ENCODE data around the gene STARD8.

STARD8 gene

GRCh38 chrX:68750316-68750715, 102.8 kb downstream of the STARD8 start:
- DNase-seq (ENCODE audit: low spot score): no peak

GRCh38 chrX:68751372-68751771, 103.9 kb downstream of the STARD8 start:
- no peak for DNase-seq (ENCODE audit: low spot score)

DNA sequence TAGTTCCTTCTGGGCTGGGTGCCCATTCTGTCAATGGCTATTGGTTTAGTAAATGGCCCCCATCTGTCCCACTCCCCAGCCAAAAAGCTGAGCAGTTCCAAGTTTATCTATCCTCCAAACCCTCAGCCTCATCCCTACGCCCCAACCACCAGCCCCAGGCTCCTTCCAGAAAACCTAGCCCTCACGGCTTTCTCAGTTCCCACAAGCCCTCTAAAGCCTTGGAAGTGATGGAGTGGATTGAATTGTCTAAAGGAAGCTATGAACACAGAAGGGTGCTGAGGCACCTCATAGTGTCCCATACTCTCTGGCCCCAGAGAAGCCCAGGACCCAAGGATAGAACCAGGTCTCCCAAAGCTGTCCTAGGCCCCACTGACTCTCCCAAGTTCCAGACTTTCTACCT, 105.8 kb downstream of the STARD8 start:
- DNase-seq (ENCODE audit: low spot score): no peak

- no peak for DNase-seq (ENCODE audit: low spot score)
Measured at GRCh38 chrX:68754406-68754805, 106.9 kb downstream of the STARD8 start.

DNA sequence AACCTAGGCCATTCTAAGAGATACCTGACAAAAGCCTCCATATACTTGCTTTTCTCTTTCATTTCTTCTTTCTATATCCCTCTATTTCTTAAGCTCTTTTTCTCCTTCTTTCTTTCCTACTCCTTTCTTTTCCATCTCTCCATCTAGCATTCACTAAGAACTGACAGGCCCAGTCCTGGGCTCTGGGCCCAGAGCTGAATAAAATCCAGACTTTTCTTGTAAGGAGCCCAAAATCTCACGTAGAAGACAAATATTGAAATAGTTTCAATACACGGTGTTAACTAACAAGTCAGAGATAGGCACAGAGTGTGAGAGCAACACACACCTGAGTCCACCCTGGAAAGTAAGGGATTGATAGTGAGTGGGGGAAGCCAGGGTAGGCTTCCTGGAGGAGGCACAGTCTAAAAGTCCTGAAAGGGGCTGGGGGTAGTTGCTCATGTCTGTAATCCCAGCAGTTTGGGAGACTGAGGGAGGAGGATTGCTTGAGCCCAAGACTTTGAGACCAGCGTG, 108.2 kb downstream of the STARD8 start:
- DNase-seq (ENCODE audit: low spot score): no peak

- no peak for DNase-seq (ENCODE audit: low spot score)
Measured at GRCh38 chrX:68757331-68757730, 109.9 kb downstream of the STARD8 start.

GRCh38 chrX:68757731-68758130, 110.3 kb downstream of the STARD8 start:
- no peak for DNase-seq (ENCODE audit: low spot score)

- no peak for DNase-seq (ENCODE audit: low spot score)
Measured at GRCh38 chrX:68758671-68759070, 111.2 kb downstream of the STARD8 start.

DNA sequence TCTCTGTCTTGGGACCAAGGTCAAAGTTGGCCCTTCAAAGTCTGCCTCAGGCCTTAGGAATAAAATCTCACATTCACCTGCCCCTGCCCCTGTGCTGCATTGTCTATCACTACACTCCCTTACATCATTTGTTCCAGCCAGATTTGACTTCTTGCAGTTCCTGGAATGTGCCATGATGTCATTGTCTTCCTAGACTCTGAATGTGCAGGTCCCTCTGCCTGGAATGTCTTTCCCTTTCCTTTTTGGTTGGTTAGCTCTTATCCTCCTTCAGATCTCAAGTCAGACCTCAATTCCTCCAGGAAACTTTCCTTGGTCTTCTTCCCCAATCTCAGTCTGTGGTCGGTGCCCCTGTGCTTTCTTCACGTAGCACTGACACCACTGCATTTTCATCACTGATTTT, 113.6 kb downstream of the STARD8 start:
- no peak for DNase-seq (ENCODE audit: low spot score)

DNA sequence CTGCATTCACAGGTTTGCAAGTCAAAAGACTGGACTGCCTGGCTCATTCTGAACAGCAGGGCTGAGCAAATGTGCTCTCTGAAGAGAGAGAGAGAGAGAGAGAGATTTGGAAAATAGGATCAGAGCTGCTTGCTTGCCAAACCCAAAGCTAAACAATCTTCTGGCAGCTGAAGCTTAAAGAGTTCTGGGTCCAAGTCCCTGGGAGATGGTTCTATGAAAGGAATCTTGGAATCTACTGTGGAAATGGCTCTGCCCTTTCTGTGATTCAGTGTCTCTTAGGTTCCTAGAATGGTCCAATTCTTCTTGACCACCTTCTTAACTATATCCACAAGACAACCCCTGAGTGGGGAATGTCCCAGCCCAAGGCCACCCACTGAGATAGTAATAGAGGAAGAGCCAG, 115.3 kb downstream of the STARD8 start:
- no peak for DNase-seq (ENCODE audit: low spot score)

GRCh38 chrX:68763481-68763880, 116.0 kb downstream of the STARD8 start:
- no peak for DNase-seq (ENCODE audit: low spot score)

All from ecto neural progenitor cell (in vitro differentiated cells).